Measurements from ENCODE around the gene KIF6. TPM values are rescaled to one million over a fixed set of nuclear protein-coding genes. Genes with fewer than 3 reads are reported as not detected.
"Not testable (repeated sequence)": the region's sequence is repeated elsewhere in the genome, so short reads cannot be mapped to it uniquely, and the experiment has no call there.

Gene KIF6
- polyA plus RNA-seq, 2 of the 4 experiments (the other 2 are of a cell fraction): 0.05 to 0.39 TPM

GRCh38 chr6:39484276-39484675, 240.9 kb downstream of the KIF6 start:
- no peak for FAIRE-seq
- POLR2A ChIA-PET: no interaction called here
- 9% methylated on average over 3 of the region's 3 CpGs for WGBS (ENCODE audit: missing lambda C conversion rate)

GRCh38 chr6:39479819-39480218, 245.4 kb downstream of the KIF6 start:
- H3K4me3 ChIP-seq; H3K4me1 ChIP-seq; H3K27ac ChIP-seq; H3K9me3 ChIP-seq; ATAC-seq; H3K4me2 ChIP-seq; POLR2A ChIA-PET; FAIRE-seq; CTCF ChIA-PET; DNase-seq (ENCODE audit: low read depth in 1 of 2, low spot score in 1 of 2): not testable (repeated sequence)
- WGBS (ENCODE audit: missing lambda C conversion rate): 68% methylated on average over 1 of the region's 1 CpG

More at GRCh38 chr6:39484276-39484675, 240.9 kb downstream of the KIF6 start:
- Histone ChIP-seq H3K4me2 (no peak overlapping the region), H3K27ac (no peak overlapping the region), H3K4me3 (no peak overlapping the region), H3K9me3 (no peaks in the 10 kb centered on the region), H3K4me1 (no peaks in the 10 kb centered on the region)
- no peak for DNase-seq (ENCODE audit: low read depth in 1 of 2, low spot score in 1 of 2)
- CTCF ChIA-PET: no interaction called here
- ATAC-seq: no peak
- TF ChIP-seq HOXA7 (CRISPR knock-in tag; IDR thresholded peaks at IDR 0.05) (no peak), ATOH8 (CRISPR knock-in tag; IDR thresholded peaks at IDR 0.05; ENCODE audit: low read depth) (no peak), MAX (IDR thresholded peaks at IDR 0.05) (no peak), RNF2 (IDR thresholded peaks at IDR 0.05; ENCODE audit: borderline replicate concordance, low read depth) (no peak), PBX3 (IDR thresholded peaks at IDR 0.05) (no peak), REST (IDR thresholded peaks at IDR 0.05) (no peak), JUNB (IDR thresholded peaks at IDR 0.05) (no peak), RFX5 (IDR thresholded peaks at IDR 0.05) (no peak), HOXB5 (CRISPR knock-in tag; IDR thresholded peaks at IDR 0.05) (no peak), PHF8 (IDR thresholded peaks at IDR 0.05; ENCODE audit: borderline replicate concordance, low read depth) (no peak), MYC (IDR thresholded peaks at IDR 0.05; ENCODE audit: borderline replicate concordance, low read length) (no peak)

- Histone ChIP-seq H3K9me3 (no peaks in the 10 kb centered on the region), H3K4me3 (no peak overlapping the region), H3K27ac (no peak overlapping the region), H3K4me1 (no peaks in the 10 kb centered on the region), H3K4me2 (no peak overlapping the region)
- ChIA-PET POLR2A (no interaction called here), CTCF (no interaction called here)
- TF ChIP-seq ESRRA (IDR thresholded peaks at IDR 0.05; ENCODE audit: borderline replicate concordance, low read length) (no peak), MAFK (IDR thresholded peaks at IDR 0.05; ENCODE audit: partially characterized antibody) (no peak), KDM5A (IDR thresholded peaks at IDR 0.05) (no peak), KDM1A (IDR thresholded peaks at IDR 0.05; ENCODE audit: low read depth) (no peak), SREBF2 (IDR thresholded peaks at IDR 0.05) (no peak), GATA3 (IDR thresholded peaks at IDR 0.05; ENCODE audit: borderline replicate concordance) (no peak), ZSCAN20 (CRISPR knock-in tag; IDR thresholded peaks at IDR 0.05) (no peak), EHMT2 (IDR thresholded peaks at IDR 0.05; ENCODE audit: low read depth) (no peak), NR3C1 (IDR thresholded peaks at IDR 0.05) (no peak), JUNB (IDR thresholded peaks at IDR 0.05) (no peak), FOXS1 (CRISPR knock-in tag; IDR thresholded peaks at IDR 0.05) (no peak), E2F6 (IDR thresholded peaks at IDR 0.05; ENCODE audit: borderline replicate concordance, low read depth) (no peak), REST (IDR thresholded peaks at IDR 0.05) (no peak), MAX (IDR thresholded peaks at IDR 0.05) (no peak)
- 0% methylated on average over 1 of the region's 1 CpG for WGBS (ENCODE audit: missing lambda C conversion rate)
- FAIRE-seq: no peak
- DNase-seq (ENCODE audit: low read depth in 1 of 2, low spot score in 1 of 2): no peak
- ATAC-seq: no peak
Measured at GRCh38 chr6:39476670-39477069, 248.5 kb downstream of the KIF6 start.

Measured in A549 (cell line).